ENCODE results near the gene PALLD. TPM values are rescaled to one million over a fixed set of nuclear protein-coding genes. Genes with fewer than 3 reads are reported as not detected.

PALLD gene
- polyA plus RNA-seq, 1 donor from 2014 or later, result 20.5 TPM

- no peaks in the 10 kb centered on the region for H3K27me3 ChIP-seq (ENCODE audit: insufficient read depth, low read depth, low read length)
- no peaks in the 10 kb centered on the region for H3K9me3 ChIP-seq (ENCODE audit: low read length)
- no peaks in the 10 kb centered on the region for H3F3A ChIP-seq (ENCODE audit: insufficient read depth, low read length, poor library complexity, severe bottlenecking)
- no peak overlapping the region for H3K4me2 ChIP-seq (ENCODE audit: low read length)
- H3K4me3 ChIP-seq (ENCODE audit: low read length), result no peak overlapping the region
- H3K27ac ChIP-seq (ENCODE audit: low read length), result no peak overlapping the region
- H4K20me1 ChIP-seq (ENCODE audit: insufficient read depth), result no peaks in the 10 kb centered on the region
- no peak overlapping the region for H3K9ac ChIP-seq (ENCODE audit: low read length)
- H3K9me2 ChIP-seq (ENCODE audit: insufficient read depth, low read length), result no peaks in the 10 kb centered on the region
- no peak overlapping the region for H2AFZ ChIP-seq (ENCODE audit: low read depth, low read length)
- no peaks in the 10 kb centered on the region for H3K36me3 ChIP-seq (ENCODE audit: insufficient read depth, low read length)
- TF ChIP-seq EP300 (conservative IDR thresholded peaks at IDR 0.05; ENCODE audit: poor library complexity, severe bottlenecking), result no peak
- no peak for TF ChIP-seq REST (IDR thresholded peaks at IDR 0.05; ENCODE audit: borderline replicate concordance)
- no peak for TF ChIP-seq EZH2 (IDR thresholded peaks at IDR 0.05; ENCODE audit: borderline replicate concordance, insufficient read depth, low read length, poor library complexity, severe bottlenecking)
- no peak for TF ChIP-seq RAD21 (conservative IDR thresholded peaks at IDR 0.05)
- TF ChIP-seq MXI1 (conservative IDR thresholded peaks at IDR 0.05; ENCODE audit: poor library complexity, severe bottlenecking), result no peak
- TF ChIP-seq CTCF (IDR thresholded peaks at IDR 0.05; ENCODE audit: poor library complexity, severe bottlenecking), result no peak
- no peak for TF ChIP-seq TAF1 (IDR thresholded peaks at IDR 0.05; ENCODE audit: low read depth)
- TF ChIP-seq POLR2AphosphoS5 (IDR thresholded peaks at IDR 0.05), result no peak
- TF ChIP-seq SMC3 (conservative IDR thresholded peaks at IDR 0.05; ENCODE audit: poor library complexity), result no peak
- H3K79me2 ChIP-seq (replicated peaks; ENCODE audit: insufficient read depth, low read length), result no peaks in the 10 kb centered on the region
Observed at GRCh38 chr4:168654104-168654847, 157.4 kb downstream of the PALLD start.

GRCh38 chr4:168654848-168655174, 158.0 kb downstream of the PALLD start:
- no peak overlapping the region for H3K4me3 ChIP-seq (ENCODE audit: low read length)
- H3K36me3 ChIP-seq (ENCODE audit: insufficient read depth, low read length), result no peaks in the 10 kb centered on the region
- TF ChIP-seq EZH2 (IDR thresholded peaks at IDR 0.05; ENCODE audit: borderline replicate concordance, insufficient read depth, low read length, poor library complexity, severe bottlenecking) (no peak), MXI1 (conservative IDR thresholded peaks at IDR 0.05; ENCODE audit: poor library complexity, severe bottlenecking) (no peak), TAF1 (IDR thresholded peaks at IDR 0.05; ENCODE audit: low read depth) (no peak), RAD21 (conservative IDR thresholded peaks at IDR 0.05) (no peak), EP300 (conservative IDR thresholded peaks at IDR 0.05; ENCODE audit: poor library complexity, severe bottlenecking) (no peak), POLR2AphosphoS5 (IDR thresholded peaks at IDR 0.05) (no peak)
- H3K27me3 ChIP-seq (ENCODE audit: insufficient read depth, low read depth, low read length), result no peaks in the 10 kb centered on the region
- no peak overlapping the region for H3K9ac ChIP-seq (ENCODE audit: low read length)
- no peaks in the 10 kb centered on the region for H4K20me1 ChIP-seq (ENCODE audit: insufficient read depth)
- no peak overlapping the region for H3K4me2 ChIP-seq (ENCODE audit: low read length)
- H3F3A ChIP-seq (ENCODE audit: insufficient read depth, low read length, poor library complexity, severe bottlenecking), result no peaks in the 10 kb centered on the region
- H2AFZ ChIP-seq (ENCODE audit: low read depth, low read length), result no peak overlapping the region
- no peaks in the 10 kb centered on the region for H3K9me2 ChIP-seq (ENCODE audit: insufficient read depth, low read length)
- no peaks in the 10 kb centered on the region for H3K9me3 ChIP-seq (ENCODE audit: low read length)
- no peaks in the 10 kb centered on the region for H3K79me2 ChIP-seq (replicated peaks; ENCODE audit: insufficient read depth, low read length)
- no peak overlapping the region for H3K27ac ChIP-seq (ENCODE audit: low read length)
